Liver (tissue), 9 donors: ENCODE results near the gene CHD3. TPM values are rescaled to one million over a fixed set of nuclear protein-coding genes. Genes with fewer than 3 reads are reported as not detected.

Experiments used
- DNase-seq: peaks from one replicate; pipeline ENCODE4 v3.0.0-alpha.2; 2017; ENCODE audit warnings: low spot score
- H3K27ac ChIP-seq, 2 donors: one replicate each; pipeline ENCODE4 v1.7.0; 2013; ENCODE audit warnings: inconsistent platforms in 2 of 2, low read length in 2 of 2, control low read depth in 1 of 2, low read depth in 1 of 2, mild to moderate bottlenecking in 1 of 2
- H3K27me3 ChIP-seq, 4 donors: one replicate each; pipeline versions ENCODE4 v1.6.1 to v1.7.0; 2013; ENCODE audit warnings: low read length in 3 of 4, inconsistent platforms in 1 of 4, mild to moderate bottlenecking in 1 of 4, moderate library complexity in 1 of 4; ENCODE audit not compliant: control insufficient read depth in 4 of 4, insufficient read depth in 4 of 4
- H3K36me3 ChIP-seq, 4 donors: one replicate each; pipeline versions ENCODE4 v1.6.1 to v1.7.0; 2013; ENCODE audit warnings: low read length in 3 of 4, mild to moderate bottlenecking in 3 of 4, low read depth in 1 of 4, moderate library complexity in 1 of 4; ENCODE audit not compliant: control insufficient read depth in 4 of 4, insufficient read depth in 3 of 4
- H3K4me1 ChIP-seq, 4 donors: one replicate each; pipeline versions ENCODE4 v1.6.1 to v1.7.0; 2013; ENCODE audit warnings: low read length in 3 of 4, mild to moderate bottlenecking in 3 of 4, moderate library complexity in 1 of 4; ENCODE audit not compliant: control insufficient read depth in 4 of 4, insufficient read depth in 4 of 4
- H3K4me3 ChIP-seq, 3 donors: one replicate each; pipeline versions ENCODE4 v1.6.1 to v1.7.0; 2013; ENCODE audit warnings: low read length in 3 of 3, control low read depth in 1 of 3, low read depth in 1 of 3, mild to moderate bottlenecking in 1 of 3
- H3K9ac ChIP-seq, 2 donors: one replicate each; pipeline ENCODE4 v1.7.0; 2013; ENCODE audit warnings: low read length in 2 of 2, mild to moderate bottlenecking in 2 of 2, moderate library complexity in 2 of 2, control low read depth in 1 of 2, low read depth in 1 of 2
- H3K9me3 ChIP-seq, 4 donors: one replicate each; pipeline versions ENCODE4 v1.6.1 to v1.7.0; 2013; ENCODE audit warnings: low read length in 3 of 4; ENCODE audit not compliant: control insufficient read depth in 4 of 4
- ATF3 ChIP-seq: IDR thresholded peaks from 2 replicates; pipeline ENCODE4 v1.6.1; 2016; ENCODE audit warnings: antibody characterized with exemption
- CTCF ChIP-seq: fragments of 150-350 bp; IDR thresholded peaks from 2 replicates; pipeline ENCODE4 v1.5.1; 2017; ENCODE audit warnings: improper control_type of control experiment, low read depth, low read length; ENCODE audit not compliant: missing input control
- EGR1 ChIP-seq, 2 donors: IDR thresholded peaks; 2 replicates each; pipeline ENCODE4 v1.6.1; 2016 to 2018; ENCODE audit warnings: antibody characterized with exemption in 2 of 2, low read depth in 2 of 2
- FOXA1 ChIP-seq: IDR thresholded peaks from 2 replicates; pipeline ENCODE4 v1.6.1; 2016; ENCODE audit warnings: antibody characterized with exemption
- FOXA2 ChIP-seq: IDR thresholded peaks from 2 replicates; pipeline ENCODE4 v1.6.1; 2016; ENCODE audit warnings: antibody characterized with exemption
- GABPA ChIP-seq, 2 donors: IDR thresholded peaks in 1 of 2; conservative IDR thresholded peaks in 1 of 2; 2 replicates each; pipeline ENCODE4 v1.6.1; 2016; ENCODE audit warnings: antibody characterized with exemption in 2 of 2, mild to moderate bottlenecking in 1 of 2, moderate library complexity in 1 of 2
- HNF4A ChIP-seq, 2 donors: conservative IDR thresholded peaks; 2 replicates each; pipeline ENCODE4 v1.6.1; 2016; ENCODE audit warnings: antibody characterized with exemption in 2 of 2, mild to moderate bottlenecking in 2 of 2
- HNF4G ChIP-seq: IDR thresholded peaks from 2 replicates; pipeline ENCODE4 v1.6.1; 2016; ENCODE audit warnings: antibody characterized with exemption
- JUND ChIP-seq, 2 donors: IDR thresholded peaks; 2 replicates each; pipeline ENCODE4 v1.6.1; 2016; ENCODE audit warnings: antibody characterized with exemption in 2 of 2
- MAX ChIP-seq: IDR thresholded peaks from 2 replicates; pipeline ENCODE4 v1.6.1; 2016; ENCODE audit warnings: antibody characterized with exemption
- NR2F2 ChIP-seq: IDR thresholded peaks from 2 replicates; pipeline ENCODE4 v1.6.1; 2016; ENCODE audit warnings: antibody characterized with exemption
- RAD21 ChIP-seq, 2 donors: IDR thresholded peaks; 2 replicates each; pipeline ENCODE4 v1.6.1; 2016; ENCODE audit warnings: antibody characterized with exemption in 2 of 2, mild to moderate bottlenecking in 2 of 2
- RXRA ChIP-seq, 2 donors: IDR thresholded peaks; 2 replicates each; pipeline ENCODE4 v1.6.1; 2017 to 2018; ENCODE audit warnings: antibody characterized with exemption in 2 of 2, mild to moderate bottlenecking in 1 of 2
- SP1 ChIP-seq: IDR thresholded peaks from 2 replicates; pipeline ENCODE4 v1.6.1; 2018; ENCODE audit warnings: antibody characterized with exemption, mild to moderate bottlenecking
- TAF1 ChIP-seq: conservative IDR thresholded peaks from 2 replicates; pipeline ENCODE4 v1.6.1; 2016; ENCODE audit warnings: antibody characterized with exemption, mild to moderate bottlenecking
- YY1 ChIP-seq: IDR thresholded peaks from 2 replicates; pipeline ENCODE4 v1.6.1; 2016; ENCODE audit warnings: antibody characterized with exemption, mild to moderate bottlenecking
- WGBS: extraction: QIAGEN DNeasy Blood & Tissue Kit; methylation state at CpG from one replicate; pipeline ENCODE4 v1.1.7; 2013; 5-methylcytosine and 5-hydroxymethylcytosine counted together
- polyA plus RNA-seq, 2 donors: library from polyadenylated mRNA; stranded (reverse) in 1 of 2; unstranded in 1 of 2; fragments of 200-250 nt in 1 of 2; fragments of >200 nt in 1 of 2; fragmentation: Nextera tagmentation in 1 of 2; extraction: Ambion mirVana in 1 of 2; gene quantifications; one replicate each; pipeline versions ENCODE4 v1.2.1 to v1.2.3, GENCODE V29; 2013 to 2015
- total RNA-seq, 2 donors: library from RNA; depleted of rRNA; stranded (reverse); fragments of >200 nt; gene quantifications; one replicate each; pipeline ENCODE4 v1.2.3, GENCODE V29; 2014
- donor health status: healthy.
- donor health status: healthy.
- donor health status: healthy.
- donor health status: healthy.
- donor health status: healthy.

Gene CHD3
- total and polyA plus RNA-seq, 4 donors = 1.9 to 14.4 (median 7.2) TPM

GRCh38 chr17:7935859-7936258, 47.3 kb downstream of the CHD3 start:
- no peak for DNase-seq
- no peak for TF ChIP-seq FOXA1
- TF ChIP-seq GABPA (IDR thresholded peaks at IDR 0.05 in 1 of 2, conservative IDR thresholded peaks at IDR 0.05 in 1 of 2) = no peak
- no peak for TF ChIP-seq TAF1
- no peak for TF ChIP-seq MAX
- no peak for TF ChIP-seq JUND (IDR thresholded peaks at IDR 0.05)
- TF ChIP-seq RAD21 (IDR thresholded peaks at IDR 0.05) = no peak
- no peak for TF ChIP-seq NR2F2
- TF ChIP-seq CTCF = no peak
- no peak for TF ChIP-seq EGR1 (IDR thresholded peaks at IDR 0.05; ENCODE audit: low read depth in 2 of 2)
- no peak for TF ChIP-seq HNF4A (conservative IDR thresholded peaks at IDR 0.05)
- no peak for TF ChIP-seq FOXA2
- TF ChIP-seq SP1 = no peak
- Histone ChIP-seq H3K9me3 (no peaks in the 10 kb centered on the region), H3K4me1 (peaks cover 5 to 26% (median 16%) of the 10 kb centered on the region in 4 donors), H3K27me3 (no peaks in the 10 kb centered on the region), H3K27ac (no peak overlapping the region), H3K9ac (no peak overlapping the region), H3K4me3 (no peak overlapping the region), H3K36me3 (peaks cover 0 to 30% (median 22%) of the 10 kb centered on the region in 4 donors)

- Histone ChIP-seq H3K36me3 (peaks cover 5 to 53% (median 40%) of the 10 kb centered on the region in 4 donors), H3K4me3 (no peak overlapping the region), H3K27ac (no peak overlapping the region), H3K9ac (no peak overlapping the region), H3K4me1 (no peaks in the 10 kb centered on the region), H3K27me3 (no peaks in the 10 kb centered on the region), H3K9me3 (no peaks in the 10 kb centered on the region)
- no peak for DNase-seq
- 96% methylated on average over 4 of the region's 4 CpGs for WGBS
- no peak for TF ChIP-seq GABPA (IDR thresholded peaks at IDR 0.05 in 1 of 2, conservative IDR thresholded peaks at IDR 0.05 in 1 of 2)
- TF ChIP-seq MAX = no peak
- no peak for TF ChIP-seq HNF4G
- TF ChIP-seq RXRA (IDR thresholded peaks at IDR 0.05) = no peak
- no peak for TF ChIP-seq CTCF
- TF ChIP-seq TAF1 = no peak
- TF ChIP-seq FOXA1 = no peak
- TF ChIP-seq ATF3 = no peak
- no peak for TF ChIP-seq HNF4A (conservative IDR thresholded peaks at IDR 0.05)
- no peak for TF ChIP-seq YY1
- no peak for TF ChIP-seq FOXA2
- TF ChIP-seq NR2F2 = no peak
- no peak for TF ChIP-seq RAD21 (IDR thresholded peaks at IDR 0.05)
- TF ChIP-seq SP1 = no peak
- TF ChIP-seq EGR1 (IDR thresholded peaks at IDR 0.05; ENCODE audit: low read depth in 2 of 2) = no peak
Observed at GRCh38 chr17:7940034-7940433, 51.4 kb downstream of the CHD3 start.
